ENCODE data around the gene WBP4.

Gene WBP4

GRCh38 chr13:41061075-41061913 lies at the start of gene WBP4:
Gene WBP4 (plus strand): TSS chr13:41061509. CDS start chr13:41061674, 165 bp downstream.
- CTCF ChIA-PET: interaction anchor here (0.7 to 1.5 kb wide), 9 partner anchors 8 to 162 kb away, joined by 3 to 6 read pairs (median 3); partner anchors contain the start of gene ELF1
- TF ChIP-seq CTCF (IDR thresholded peaks at IDR 0.05; ENCODE audit: control extremely low read depth, extremely low read depth, low read depth, missing control alignments): peak; percentile 3
- POLR2A ChIA-PET: interaction anchor here (0.6 to 1.3 kb wide), 6 partner anchors 9 to 954 kb away, joined by 3 to 4 read pairs (median 3); partner anchors contain the start of gene SLC25A15
- peak; percentile 92 for DNase-seq (ENCODE audit: extremely low spot score)

GRCh38 chr13:41012536-41012935 lies 48.8 kb upstream of the WBP4 start:
- ChIA-PET CTCF (interaction anchor here (1.9 to 3.1 kb wide), 4 partner anchors 11 to 42 kb away, joined by 7 to 13 read pairs (median 10); no protein-coding TSS in a partner anchor), POLR2A (interaction anchor here (0.7 to 1.0 kb wide), 4 partner anchors 9 to 43 kb away, joined by 3 to 11 read pairs (median 6); no protein-coding TSS in a partner anchor)

GRCh38 chr13:41013835-41014234 lies 47.5 kb upstream of the WBP4 start:
- CTCF ChIA-PET: interaction anchor here (0.9 to 3.1 kb wide), 10 partner anchors 10 to 236 kb away, joined by 3 to 11 read pairs (median 4); no protein-coding TSS in a partner anchor
- POLR2A ChIA-PET: interaction anchor here (0.8 kb wide), 1 partner anchor 39 kb away, joined by 3 read pairs; no protein-coding TSS in a partner anchor

More at GRCh38 chr13:41012536-41012935, 48.8 kb upstream of the WBP4 start:
- TF ChIP-seq CTCF (IDR thresholded peaks at IDR 0.05; ENCODE audit: control extremely low read depth, extremely low read depth, low read depth, missing control alignments): no peak
- DNase-seq (ENCODE audit: extremely low spot score): no peak

GRCh38 chr13:41015920-41016319 lies 45.4 kb upstream of the WBP4 start:
- DNase-seq (ENCODE audit: extremely low spot score): no peak
- TF ChIP-seq CTCF (IDR thresholded peaks at IDR 0.05; ENCODE audit: control extremely low read depth, extremely low read depth, low read depth, missing control alignments): no peak
- POLR2A ChIA-PET: no interaction called here
- CTCF ChIA-PET: interaction anchor here (1.0 kb wide), 1 partner anchor 10 kb away, joined by 3 read pairs; no protein-coding TSS in a partner anchor

More at GRCh38 chr13:41013835-41014234, 47.5 kb upstream of the WBP4 start:
- no peak for DNase-seq (ENCODE audit: extremely low spot score)
- TF ChIP-seq CTCF (IDR thresholded peaks at IDR 0.05; ENCODE audit: control extremely low read depth, extremely low read depth, low read depth, missing control alignments): no peak

- ChIA-PET CTCF (interaction anchor here (0.8 kb wide), 1 partner anchor 38 kb away, joined by 3 read pairs; no protein-coding TSS in a partner anchor), POLR2A (no interaction called here)
- no peak for TF ChIP-seq CTCF (IDR thresholded peaks at IDR 0.05; ENCODE audit: control extremely low read depth, extremely low read depth, low read depth, missing control alignments)
- no peak for DNase-seq (ENCODE audit: extremely low spot score)
Measured at GRCh38 chr13:41017159-41017558, 44.1 kb upstream of the WBP4 start.

- TF ChIP-seq CTCF (IDR thresholded peaks at IDR 0.05; ENCODE audit: control extremely low read depth, extremely low read depth, low read depth, missing control alignments): no peak
- POLR2A ChIA-PET: no interaction called here
Measured at GRCh38 chr13:41017817-41018601, 43.3 kb upstream of the WBP4 start.

More at GRCh38 chr13:41017817-41018601, 43.3 kb upstream of the WBP4 start:
- no peak for DNase-seq (ENCODE audit: extremely low spot score)
- CTCF ChIA-PET: interaction anchor here (0.8 to 4.4 kb wide), 7 partner anchors 7 to 238 kb away, joined by 3 to 24 read pairs (median 4); no protein-coding TSS in a partner anchor
